Retinal pigment epithelial cell (primary cell): ENCODE data around the gene ZNHIT1.
A peak's percentile ranks its signal among the peaks of the same experiment; 100 is the strongest.

ENCODE experiments used
- DNase-seq: peaks from one replicate; pipeline ENCODE4 v3.0.0-alpha.2; 2010; ENCODE audit warnings: low read depth
- H3K4me3 ChIP-seq: 2 replicates; pipeline ENCODE4 v1.5.1; 2011; ENCODE audit warnings: mild to moderate bottlenecking, low read length, control low read depth, moderate library complexity
- CTCF ChIP-seq: conservative IDR thresholded peaks from 2 replicates; pipeline ENCODE4 v1.5.1; 2011; ENCODE audit warnings: low read depth, low read length, control low read depth, inconsistent platforms

ZNHIT1 gene

GRCh38 chr7:101233907-101234547, 16.1 kb downstream of the ZNHIT1 start:
- no peak for TF ChIP-seq CTCF
- DNase-seq, result no peak
- no peak overlapping the region for H3K4me3 ChIP-seq

GRCh38 chr7:101234636-101235035, 16.7 kb downstream of the ZNHIT1 start:
- TF ChIP-seq CTCF, result no peak
- DNase-seq, result no peak
- H3K4me3 ChIP-seq, result no peak overlapping the region

GRCh38 chr7:101235050-101235449, 17.1 kb downstream of the ZNHIT1 start:
- no peak overlapping the region for H3K4me3 ChIP-seq
- no peak for DNase-seq
- peak; percentile 48 for TF ChIP-seq CTCF

GRCh38 chr7:101235522-101235921, 17.6 kb downstream of the ZNHIT1 start:
- no peak for TF ChIP-seq CTCF
- no peak for DNase-seq
- H3K4me3 ChIP-seq, result no peak overlapping the region

GRCh38 chr7:101236292-101236835, 18.4 kb downstream of the ZNHIT1 start:
- DNase-seq, result no peak
- no peak overlapping the region for H3K4me3 ChIP-seq
- TF ChIP-seq CTCF, result no peak

GRCh38 chr7:101237206-101238067, 19.5 kb downstream of the ZNHIT1 start, which contains the start of gene CLDN15:
Gene CLDN15, minus strand, starts transcription at chr7:101237802. Its CDS starts 221 bp downstream, at chr7:101237581.
- no peak for DNase-seq
- no peak within 1 kb of the TSS for H3K4me3 ChIP-seq
- TF ChIP-seq CTCF, result no peak
